ENCODE measurements around the gene ADAMTS16.

The ADAMTS16 gene

DNA sequence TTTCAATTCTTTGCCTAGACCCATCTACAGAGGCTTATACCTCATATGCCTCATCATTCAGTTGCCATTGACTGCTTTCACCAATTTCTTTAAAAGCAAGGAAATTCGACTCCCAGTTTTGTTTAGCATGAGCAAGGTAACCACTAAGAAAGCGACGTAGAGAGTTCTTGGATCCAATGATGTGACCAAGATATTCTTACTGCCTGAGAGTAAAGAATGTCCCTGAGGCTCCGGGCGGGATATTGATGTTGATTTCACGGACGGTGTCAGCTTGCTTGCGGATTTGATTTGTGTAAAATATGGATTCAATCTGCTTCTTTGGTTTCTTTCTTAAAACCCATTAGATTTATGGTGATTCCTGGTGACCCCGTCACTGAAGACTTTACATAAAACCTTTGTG is 147.3 kb downstream of the ADAMTS16 start:
- no peak for DNase-seq (ENCODE audit: low read depth)

DNA sequence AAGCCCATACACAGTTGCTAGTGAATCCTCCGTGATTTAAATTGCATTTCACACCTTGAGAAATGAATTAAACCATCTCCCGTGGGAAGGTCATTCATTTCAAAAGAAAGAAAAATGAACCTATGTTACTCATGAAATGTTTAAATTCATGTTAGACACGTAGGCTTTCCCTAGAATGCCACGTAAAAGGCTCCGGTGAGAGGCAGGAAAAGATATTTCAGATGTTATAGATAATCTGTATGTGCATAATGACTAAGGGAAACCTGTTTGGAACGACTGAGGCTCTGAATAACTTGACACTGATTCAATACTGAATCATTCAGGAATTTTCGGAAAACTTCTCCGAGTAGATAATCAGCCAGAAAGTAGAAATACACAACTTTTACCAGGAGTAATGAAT is 148.1 kb downstream of the ADAMTS16 start:
- DNase-seq (ENCODE audit: low read depth): no peak

DNA sequence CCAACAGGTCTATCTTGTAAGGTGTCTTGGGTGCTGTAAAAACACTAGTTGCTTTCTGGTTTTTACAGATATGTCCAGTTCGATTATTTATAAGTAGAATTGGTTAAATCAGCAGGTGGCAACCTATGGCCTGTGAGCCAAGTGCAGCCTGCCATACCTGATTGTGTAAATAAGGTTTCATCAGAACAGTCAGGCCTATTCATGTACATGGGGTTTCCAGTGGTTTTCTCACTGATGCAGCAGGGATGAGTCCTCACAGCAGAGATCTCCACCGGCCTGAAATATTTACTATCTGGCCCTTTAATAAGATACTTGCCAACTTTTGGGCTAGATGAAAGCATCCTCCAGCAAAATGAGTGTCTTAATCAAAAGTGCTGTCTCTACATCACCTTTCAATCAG is 149.4 kb downstream of the ADAMTS16 start:
- no peak for DNase-seq (ENCODE audit: low read depth)

DNA sequence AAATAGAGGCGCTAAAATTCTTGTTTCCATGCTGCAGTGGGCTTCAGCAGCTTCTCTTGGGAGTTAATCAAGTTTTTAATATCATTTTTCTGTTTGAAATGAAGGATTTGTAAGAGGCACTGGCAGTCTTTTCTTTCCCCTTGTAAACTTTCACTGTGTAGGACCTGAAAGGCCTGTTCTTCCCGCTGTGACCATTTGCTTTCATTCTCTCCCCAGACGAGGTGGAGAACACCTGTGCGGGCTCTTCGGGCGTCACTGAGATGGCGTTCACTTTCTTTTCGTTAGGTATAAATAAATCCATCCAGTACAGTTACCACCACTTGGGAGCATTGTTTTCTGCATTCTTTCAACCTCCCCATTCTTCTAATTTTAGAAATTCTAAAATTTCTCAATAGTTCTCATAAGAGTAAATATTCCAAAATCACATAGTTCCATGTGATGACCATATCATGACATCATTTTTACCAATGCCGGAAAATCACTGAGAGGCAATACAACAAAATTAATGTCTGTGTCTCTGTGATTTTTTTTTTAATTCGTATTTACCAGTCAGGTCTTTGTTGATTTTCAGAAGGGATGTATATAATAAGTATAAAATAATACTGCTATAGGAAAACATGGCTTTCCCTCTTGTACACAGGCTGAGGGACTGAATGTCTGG is 150.7 kb downstream of the ADAMTS16 start:
- no peak for DNase-seq (ENCODE audit: low read depth)

DNA sequence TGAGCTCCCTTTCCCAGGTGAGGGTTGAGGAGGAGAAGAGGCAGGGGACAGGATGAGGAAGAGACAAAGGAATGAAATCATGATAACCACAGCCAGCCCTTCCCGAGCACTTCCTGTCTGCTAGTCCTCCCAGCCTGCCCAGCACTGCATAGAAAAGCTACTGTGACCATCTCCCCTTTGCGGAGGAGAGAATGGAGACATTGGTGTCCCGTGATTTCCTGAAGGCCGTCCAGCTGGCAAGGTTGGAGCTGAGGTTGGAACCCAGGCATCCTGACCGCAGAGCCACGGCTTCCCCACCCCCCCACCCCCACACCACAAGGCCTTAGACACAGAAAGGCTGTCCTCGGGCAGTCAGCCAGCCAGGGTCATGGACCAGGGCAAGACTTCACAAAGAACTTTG is 151.2 kb downstream of the ADAMTS16 start:
- DNase-seq (ENCODE audit: low read depth): no peak

DNA sequence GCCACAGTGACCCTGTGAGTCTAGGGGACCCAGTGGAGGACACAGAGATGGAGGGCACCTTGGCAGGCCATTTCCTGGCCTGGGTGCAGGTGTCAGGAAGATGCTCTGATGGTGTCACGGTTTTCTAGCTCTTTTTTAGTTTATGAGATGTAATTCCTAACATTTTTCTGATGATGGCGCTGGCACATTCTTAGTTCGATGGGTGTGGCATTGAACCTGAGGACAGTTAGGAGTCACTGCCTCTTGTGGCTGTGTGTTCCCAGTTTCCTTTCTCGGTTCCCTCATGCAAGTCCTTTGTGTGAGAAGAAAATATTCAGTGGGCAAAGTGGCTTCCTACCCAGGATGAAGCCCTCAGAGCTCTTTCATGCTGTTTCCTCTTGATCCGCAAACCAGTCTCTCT is 152.9 kb downstream of the ADAMTS16 start:
- no peak for DNase-seq (ENCODE audit: low read depth)

DNA sequence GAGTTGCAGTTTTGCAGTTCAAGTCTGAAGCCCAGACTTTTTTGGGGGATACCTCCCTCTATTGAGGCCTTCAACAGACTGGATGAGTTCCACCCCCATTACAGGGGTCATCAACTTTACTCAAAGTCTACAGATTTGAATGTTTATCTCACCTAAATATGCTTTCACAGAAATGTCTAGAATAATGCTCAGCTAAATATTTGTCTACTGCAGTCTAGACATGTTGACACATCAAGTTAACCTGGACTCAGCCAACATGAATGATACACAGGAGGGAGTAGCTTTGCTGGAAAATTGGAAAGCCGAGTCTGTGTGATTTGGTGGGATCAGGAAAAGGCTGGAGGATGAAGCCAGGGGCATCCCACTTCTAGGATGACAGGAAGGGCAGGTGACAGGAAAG is 154.3 kb downstream of the ADAMTS16 start:
- no peak for DNase-seq (ENCODE audit: low read depth)

DNA sequence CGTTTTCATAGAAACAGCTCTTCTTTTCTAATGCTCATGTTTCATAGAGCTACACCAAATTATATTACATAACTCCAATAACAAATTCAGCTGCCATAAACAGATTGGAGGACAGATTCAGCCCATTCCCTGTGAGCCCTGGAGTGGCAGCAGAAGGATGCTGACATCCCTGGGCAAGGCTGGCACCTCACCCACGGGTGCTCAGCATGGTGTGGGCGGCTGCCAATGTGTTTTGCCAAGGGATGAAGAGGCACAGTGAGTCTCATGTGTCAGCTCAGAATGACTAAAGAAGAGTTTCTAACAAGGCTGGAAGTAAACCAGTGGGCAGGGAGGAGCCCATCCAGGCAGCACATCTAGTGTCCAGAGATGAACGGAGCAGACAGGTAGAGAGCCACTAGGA is 155.2 kb downstream of the ADAMTS16 start:
- DNase-seq (ENCODE audit: low read depth): no peak

DNA sequence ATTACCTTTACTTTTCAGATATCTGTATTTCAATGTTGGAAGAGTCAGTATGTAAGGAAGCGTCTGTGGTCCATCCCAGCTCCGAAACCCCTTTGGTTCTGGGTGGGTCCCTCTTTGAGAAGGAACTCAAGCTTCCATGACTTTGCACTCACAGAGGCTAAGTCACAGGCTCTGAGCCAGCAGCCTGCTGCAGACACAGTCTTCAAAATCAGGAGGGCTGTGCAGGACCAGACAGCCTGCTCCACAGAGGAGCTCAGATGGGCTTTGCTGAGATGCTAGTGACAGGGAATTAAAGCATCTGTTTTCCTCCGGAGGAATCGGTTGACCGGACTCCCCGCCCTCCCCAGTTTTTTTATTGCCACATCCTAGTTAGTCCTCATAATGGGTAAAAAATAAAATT is 155.9 kb downstream of the ADAMTS16 start:
- no peak for DNase-seq (ENCODE audit: low read depth)

DNA sequence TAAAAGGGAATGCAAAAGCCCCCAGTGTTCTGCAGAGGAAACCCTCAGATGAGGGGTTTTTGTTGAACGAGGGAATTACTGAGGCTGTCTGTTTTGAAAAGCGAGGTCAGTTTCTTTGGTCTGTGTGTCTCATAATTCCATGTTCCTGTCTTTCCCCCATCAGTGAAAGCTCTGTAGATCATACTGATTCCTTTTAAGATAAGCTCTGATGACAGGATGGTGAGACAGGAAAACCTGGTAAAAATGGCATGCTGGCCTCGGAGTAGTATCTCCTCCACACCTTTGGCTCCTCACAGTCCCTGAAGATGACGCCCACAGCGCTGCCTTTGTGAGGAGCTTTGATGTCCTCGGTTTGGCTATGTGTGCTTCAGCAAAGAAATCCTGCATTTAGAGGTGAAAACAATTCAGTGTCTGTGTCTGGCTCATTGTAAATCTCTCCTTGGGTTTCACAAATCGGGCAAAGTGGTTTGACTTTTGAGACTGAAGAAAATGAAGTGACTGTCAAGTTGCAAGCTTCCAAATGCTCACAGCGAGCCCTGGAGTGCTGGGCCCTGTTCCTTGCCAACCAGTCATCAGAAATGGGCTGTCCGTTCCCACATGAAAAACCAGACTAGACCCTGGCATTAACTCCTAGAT is 157.4 kb downstream of the ADAMTS16 start:
- no peak for DNase-seq (ENCODE audit: low read depth)

DNA sequence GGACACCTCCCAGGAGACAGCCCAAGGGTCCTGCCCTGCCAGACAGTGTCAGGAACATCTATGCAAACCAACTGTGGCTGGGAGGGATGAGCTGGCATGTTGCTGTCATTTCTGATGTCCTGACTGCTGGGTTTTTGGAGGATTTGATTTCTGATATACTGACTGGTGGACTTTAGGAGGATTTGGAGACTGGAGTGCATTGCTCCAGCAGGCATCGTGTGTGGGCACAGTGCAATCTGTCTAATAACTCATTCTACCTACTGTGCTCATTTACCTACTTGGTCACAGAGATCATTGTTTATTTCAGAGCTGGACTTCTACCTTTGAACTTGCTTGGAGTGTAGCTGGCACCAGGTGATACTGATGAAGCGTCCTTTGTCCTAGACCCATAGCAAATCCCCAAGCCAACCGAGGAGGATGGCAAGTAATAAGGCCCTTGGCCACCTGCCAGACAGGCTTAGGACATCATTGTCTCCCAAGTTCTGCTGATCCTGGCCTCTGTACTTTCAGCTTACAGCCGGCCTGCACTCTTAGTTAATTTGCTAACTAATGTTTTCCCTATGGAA is 158.0 kb downstream of the ADAMTS16 start:
- no peak for DNase-seq (ENCODE audit: low read depth)

DNA sequence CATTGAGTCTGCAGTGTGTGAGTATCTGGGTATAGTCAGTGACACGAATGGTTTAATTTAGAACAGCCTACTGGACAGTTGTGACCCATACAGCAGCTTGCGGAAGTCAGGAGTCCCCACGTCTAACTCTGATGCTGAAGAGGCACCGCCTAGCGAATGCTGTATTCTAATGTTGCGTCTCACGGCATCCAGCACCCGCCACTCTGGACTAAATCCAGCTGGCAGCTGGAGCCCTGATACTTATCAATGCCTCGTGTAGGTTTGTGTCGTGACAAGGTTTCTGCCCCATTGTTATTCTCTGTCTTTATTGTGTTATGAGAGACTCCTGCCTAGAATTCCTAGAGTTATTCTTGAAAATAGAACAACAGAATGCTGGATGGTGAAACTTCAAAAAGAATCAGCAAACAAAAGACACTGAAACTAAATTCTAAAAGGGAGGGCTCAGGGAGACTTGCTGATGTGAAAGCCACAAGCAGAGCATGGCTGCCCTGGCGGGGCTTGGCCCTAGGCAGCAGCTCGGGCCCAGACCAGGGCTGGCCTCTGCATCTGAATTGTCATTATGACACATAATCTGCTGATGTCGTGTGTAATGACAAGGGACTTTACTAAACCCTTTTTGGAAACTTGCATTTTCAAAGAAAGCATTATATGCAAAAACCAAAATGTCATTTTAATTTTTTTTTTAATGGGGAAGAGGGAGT is 158.9 kb downstream of the ADAMTS16 start:
- no peak for DNase-seq (ENCODE audit: low read depth)

DNA sequence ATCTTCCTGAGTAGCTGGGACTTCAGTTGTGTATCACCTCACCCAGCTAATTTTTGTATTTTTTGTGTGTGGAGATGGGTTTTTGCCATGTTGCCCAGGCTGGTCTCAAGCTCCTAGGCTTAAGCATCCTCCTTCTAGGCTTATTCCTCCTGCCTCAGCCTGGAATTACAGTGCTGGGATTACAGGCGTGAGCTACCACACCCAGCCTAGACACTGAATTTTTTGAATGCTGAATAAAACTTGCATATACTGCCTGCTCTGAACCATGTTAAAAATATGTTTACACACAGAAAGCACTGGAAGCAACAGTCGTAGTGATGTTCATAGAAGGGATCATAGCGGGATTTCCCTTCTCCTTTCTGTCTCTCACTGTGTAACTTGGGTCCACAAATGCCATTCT is 161.0 kb downstream of the ADAMTS16 start:
- no peak for DNase-seq (ENCODE audit: low read depth)

DNA sequence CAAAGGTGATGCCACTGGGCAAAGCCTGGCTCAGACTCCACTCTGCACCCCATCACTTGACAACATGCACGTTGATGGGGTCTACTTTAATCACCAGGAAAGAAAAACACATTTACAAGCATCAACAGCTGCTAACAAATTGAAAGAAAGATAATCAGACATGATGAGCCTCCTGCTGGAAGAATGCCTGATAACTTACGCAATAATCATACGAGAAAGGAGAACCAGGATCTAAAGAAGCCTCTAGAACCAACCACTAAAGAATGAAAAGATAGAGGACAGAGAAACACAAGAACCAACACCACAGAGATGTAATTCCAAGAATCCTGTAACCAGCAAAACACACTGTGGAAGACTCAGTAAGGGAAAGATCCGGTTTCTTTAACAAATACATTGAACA is 162.1 kb downstream of the ADAMTS16 start:
- no peak for DNase-seq (ENCODE audit: low read depth)

DNA sequence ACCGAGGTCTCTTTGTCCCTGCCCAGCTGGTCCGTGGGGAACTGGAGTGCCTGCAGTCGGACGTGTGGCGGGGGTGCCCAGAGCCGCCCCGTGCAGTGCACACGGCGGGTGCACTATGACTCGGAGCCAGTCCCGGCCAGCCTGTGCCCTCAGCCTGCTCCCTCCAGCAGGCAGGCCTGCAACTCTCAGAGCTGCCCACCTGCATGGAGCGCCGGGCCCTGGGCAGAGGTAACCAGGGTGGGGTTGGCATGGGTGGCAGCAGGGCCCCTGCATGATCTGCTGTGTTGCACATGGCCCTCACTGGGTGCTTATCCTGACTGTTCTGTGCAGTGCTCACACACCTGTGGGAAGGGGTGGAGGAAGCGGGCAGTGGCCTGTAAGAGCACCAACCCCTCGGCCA is 163.1 kb downstream of the ADAMTS16 start:
- no peak for DNase-seq (ENCODE audit: low read depth)

DNA sequence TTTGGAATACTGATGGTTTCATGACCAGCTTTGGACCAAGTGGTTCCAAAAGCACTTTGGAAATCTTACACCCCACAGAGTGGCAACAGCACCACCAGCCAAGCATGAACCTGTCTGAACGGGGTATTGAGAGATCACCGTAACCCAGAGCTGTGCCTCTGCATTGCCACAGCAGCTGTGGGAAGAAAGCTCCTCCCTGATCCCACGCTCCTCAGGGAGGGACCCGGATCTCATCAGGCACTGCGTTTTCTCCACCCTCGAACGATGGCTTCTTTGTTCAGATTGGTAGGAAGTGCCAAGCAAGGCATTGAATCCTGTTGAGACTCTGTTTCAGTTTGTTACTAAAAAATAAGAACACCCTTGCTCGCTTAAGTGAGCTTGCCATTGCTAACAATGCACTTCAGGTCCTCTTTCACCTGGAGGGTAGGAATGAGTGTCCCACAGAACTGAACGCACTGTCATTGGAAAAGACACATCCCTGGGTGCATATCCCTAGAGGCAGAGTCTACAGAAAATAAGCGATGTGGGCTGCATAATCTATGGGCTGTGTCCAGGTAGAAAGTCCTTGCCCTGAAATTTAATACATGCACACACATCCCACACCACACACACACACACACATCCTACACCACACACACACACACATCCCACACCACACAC is 164.4 kb downstream of the ADAMTS16 start:
- no peak for DNase-seq (ENCODE audit: low read depth)

DNA sequence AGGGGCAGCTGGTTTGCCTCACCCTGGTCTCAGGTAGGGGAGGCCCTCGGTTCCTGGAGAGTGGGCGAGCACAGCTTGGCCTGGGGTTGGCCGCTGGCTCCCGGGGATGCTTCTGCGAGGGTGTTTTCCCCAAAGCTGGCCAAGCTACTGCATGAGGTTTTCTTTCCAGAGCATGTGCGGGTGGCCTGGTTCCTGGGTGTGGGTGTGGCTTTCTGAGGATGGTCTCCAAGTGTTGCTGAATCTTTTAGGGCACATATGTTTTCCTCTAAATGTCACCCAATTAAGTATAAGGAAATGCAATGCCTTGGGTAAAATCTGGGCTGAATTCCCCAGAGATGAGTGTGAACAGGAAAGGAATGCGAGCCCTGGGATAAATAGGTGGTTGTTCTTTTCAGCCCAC is 166.6 kb downstream of the ADAMTS16 start:
- DNase-seq (ENCODE audit: low read depth): no peak

DNA sequence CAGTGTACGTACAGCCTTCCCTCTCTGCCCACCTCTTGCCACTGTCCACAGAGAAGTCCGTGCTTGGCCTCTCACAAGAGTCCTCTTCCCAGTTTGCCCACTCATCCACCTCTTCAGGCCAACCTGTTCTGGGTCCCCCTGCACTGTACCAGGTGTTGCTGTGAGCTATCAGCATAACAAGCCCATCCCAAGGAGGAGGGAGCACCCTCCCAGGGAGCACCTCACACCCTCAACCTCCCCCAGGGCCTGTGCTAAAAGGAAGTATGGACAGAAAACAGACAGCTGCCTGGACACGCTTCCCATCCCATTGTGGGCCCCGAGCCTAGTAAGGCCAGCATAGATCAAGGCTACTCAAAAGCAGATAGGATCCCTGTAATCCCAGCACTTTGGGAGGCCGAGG is 168.2 kb downstream of the ADAMTS16 start:
- no peak for DNase-seq (ENCODE audit: low read depth)

DNA sequence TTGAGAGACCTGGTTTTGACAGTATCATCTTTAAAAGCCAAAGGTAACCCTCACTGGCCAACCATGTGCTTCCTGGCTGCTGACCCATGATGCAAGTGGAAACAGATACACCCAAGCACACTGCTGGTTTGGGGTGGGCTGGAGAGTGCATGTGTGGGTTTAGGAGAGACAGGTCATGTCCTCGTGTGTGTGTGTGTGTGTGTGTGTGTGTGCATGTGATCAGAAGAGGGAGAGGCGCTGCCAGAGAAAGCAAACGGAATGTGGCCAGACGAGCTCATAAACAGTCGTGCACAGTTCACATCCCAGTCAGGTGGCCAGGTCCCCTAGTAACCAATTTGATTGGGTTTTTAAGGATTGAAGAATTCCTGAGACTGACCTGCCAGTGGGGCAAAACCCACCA is 169.5 kb downstream of the ADAMTS16 start:
- no peak for DNase-seq (ENCODE audit: low read depth)

DNA sequence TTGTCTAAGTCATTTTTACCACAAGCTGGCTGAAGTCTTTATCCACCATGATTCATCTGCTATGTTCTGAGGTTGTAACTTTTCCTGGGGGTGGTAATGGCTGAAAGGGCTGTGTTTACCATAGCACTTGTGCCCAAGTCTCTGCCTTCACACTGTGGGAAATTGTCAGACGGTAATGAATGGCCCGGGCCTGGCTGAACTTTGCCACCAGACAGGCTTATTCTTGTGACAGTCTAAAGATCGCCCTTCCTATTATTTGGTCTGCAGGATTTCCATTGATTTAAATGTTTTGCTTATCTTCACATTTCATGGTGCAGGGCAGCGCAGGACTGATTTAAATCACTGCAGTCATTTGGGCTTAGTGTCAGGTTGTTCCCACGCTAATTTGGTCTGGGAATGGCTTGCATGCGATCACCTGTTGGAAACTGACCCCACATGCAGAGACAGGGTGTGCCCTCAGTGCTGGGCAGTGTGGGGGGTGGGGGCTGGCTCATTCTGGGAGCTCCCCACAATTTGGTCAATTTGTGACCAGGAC is 173.0 kb downstream of the ADAMTS16 start:
- no peak for DNase-seq (ENCODE audit: low read depth)

DNA sequence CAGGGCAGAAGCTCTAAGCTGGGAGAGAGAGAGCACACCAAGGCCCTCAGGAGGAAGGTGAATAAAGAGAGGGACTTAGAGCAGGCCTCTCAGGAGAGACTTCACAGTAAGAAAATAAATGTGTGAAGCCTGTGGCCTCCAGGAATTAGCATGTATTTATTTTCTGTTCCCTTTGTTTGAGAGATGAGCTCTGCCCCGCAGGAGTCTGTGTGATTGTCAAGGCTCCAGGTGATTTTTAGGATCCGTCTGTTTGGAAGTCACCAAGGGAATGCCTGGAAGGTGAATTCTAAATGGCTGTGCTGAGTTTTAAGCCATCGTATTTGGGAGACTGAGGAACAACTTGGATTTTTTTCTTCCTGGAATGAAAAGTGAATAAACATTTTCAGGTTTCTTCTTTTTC is 174.0 kb downstream of the ADAMTS16 start:
- DNase-seq (ENCODE audit: low read depth): no peak

DNA sequence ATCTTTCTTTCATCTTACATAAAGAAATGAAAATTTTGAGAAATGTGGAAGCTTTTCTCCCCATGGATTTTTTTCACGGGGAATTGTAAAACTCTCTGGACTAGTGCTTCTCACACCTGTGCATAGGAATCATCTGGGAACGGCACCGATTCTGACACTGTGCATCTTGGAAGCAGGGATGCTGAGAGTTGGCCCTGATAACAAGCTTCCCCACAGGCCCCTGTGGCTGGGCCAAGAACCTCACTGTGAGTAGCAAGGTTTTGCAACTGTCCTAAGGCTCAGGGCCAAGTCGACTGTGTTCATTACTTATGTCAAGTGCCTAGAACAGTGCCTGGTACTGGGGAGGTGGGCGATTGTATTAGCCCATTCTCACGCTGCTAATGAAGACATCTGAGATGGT is 174.5 kb downstream of the ADAMTS16 start:
- DNase-seq (ENCODE audit: low read depth): no peak

Data from stimulated activated CD8-positive, alpha-beta memory T cell treated with anti-CD3 and anti-CD28 coated beads, Interleukin-15, amount 100 ng/mL, for 1 hour (primary cell).